HEK293T (cell line): ENCODE results near the gene MRPS27.

Experiments used
- ARNT ChIP-seq: fragments of 450-650 bp; IDR thresholded peaks from 2 replicates; pipeline ENCODE4 v1.6.1; 2017; ENCODE audit warnings: mild to moderate bottlenecking
- BHLHE40 ChIP-seq: fragments of 450-650 bp; IDR thresholded peaks from 2 replicates; pipeline ENCODE4 v1.6.1; 2016; ENCODE audit warnings: mild to moderate bottlenecking, moderate library complexity, borderline replicate concordance
- ELF4 ChIP-seq: fragments of 450-650 bp; IDR thresholded peaks from 2 replicates; pipeline ENCODE4 v1.6.1; 2017; ENCODE audit warnings: antibody characterized with exemption
- FOXA1 ChIP-seq: fragments of 450-650 bp; IDR thresholded peaks from 2 replicates; pipeline ENCODE4 v1.6.1; 2016; ENCODE audit warnings: mild to moderate bottlenecking
- NFRKB ChIP-seq: fragments of 450-650 bp; IDR thresholded peaks from 2 replicates; pipeline ENCODE4 v1.6.1; 2016; ENCODE audit warnings: mild to moderate bottlenecking, moderate library complexity
- SP1 ChIP-seq: fragments of 450-650 bp; IDR thresholded peaks from 2 replicates; pipeline ENCODE4 v1.6.1; 2017
- SUZ12 ChIP-seq: fragments of 450-650 bp; IDR thresholded peaks from 2 replicates; pipeline ENCODE4 v1.6.1; 2016; ENCODE audit warnings: mild to moderate bottlenecking
- ZNF384 ChIP-seq: fragments of 450-650 bp; IDR thresholded peaks from 2 replicates; pipeline ENCODE4 v1.6.1; 2016
- TF ChIP-seq, protein P1 (sequence below): fragments of 450-650 bp; IDR thresholded peaks from 2 replicates; pipeline ENCODE4 v1.6.1; 2016

GRCh38 chr5:72296256-72296655 lies 23.8 kb downstream of the MRPS27 start:
- TF ChIP-seq NFRKB (no peak), ARNT (no peak), SP1 (no peak), FOXA1 (no peak), SUZ12 (no peak), ELF4 (no peak), ZNF384 (no peak), BHLHE40 (no peak)
- TF ChIP-seq, protein P1, sequence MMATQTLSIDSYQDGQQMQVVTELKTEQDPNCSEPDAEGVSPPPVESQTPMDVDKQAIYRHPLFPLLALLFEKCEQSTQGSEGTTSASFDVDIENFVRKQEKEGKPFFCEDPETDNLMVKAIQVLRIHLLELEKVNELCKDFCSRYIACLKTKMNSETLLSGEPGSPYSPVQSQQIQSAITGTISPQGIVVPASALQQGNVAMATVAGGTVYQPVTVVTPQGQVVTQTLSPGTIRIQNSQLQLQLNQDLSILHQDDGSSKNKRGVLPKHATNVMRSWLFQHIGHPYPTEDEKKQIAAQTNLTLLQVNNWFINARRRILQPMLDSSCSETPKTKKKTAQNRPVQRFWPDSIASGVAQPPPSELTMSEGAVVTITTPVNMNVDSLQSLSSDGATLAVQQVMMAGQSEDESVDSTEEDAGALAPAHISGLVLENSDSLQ, result no peak
